OCI-LY7 (cell line): ENCODE measurements around the gene GLS. TPM values are rescaled to one million over a fixed set of nuclear protein-coding genes. Genes with fewer than 3 reads are reported as not detected.

ENCODE experiments used
- BruUV-seq: library from RNA; stranded (reverse); fragments of 400-500 nt; replicated peaks from 2 replicates; lab custom pipeline; 2021; lab: Mats Ljungman, UMichigan
- CTCF ChIA-PET: fragments of 300-600 bp; sonication (Branson Sonifier 250); formaldehyde crosslinking; loops from one replicate; lab custom pipeline; 2022; ENCODE audit warnings: antibody characterized with exemption; ENCODE audit not compliant: unreplicated experiment; lab: Charles Lee
- POLR2A ChIA-PET: fragments of 300-600 bp; sonication (Branson Sonifier 250); formaldehyde crosslinking; loops from one replicate; lab custom pipeline; 2022; ENCODE audit warnings: antibody characterized with exemption; lab: Charles Lee
- DNase-seq: peaks from one replicate; pipeline ENCODE4 v3.0.0-alpha.2; 2015; ENCODE audit warnings: low spot score
- H2AFZ ChIP-seq: fragments of 200-600 bp; sonication (generic), shearing (Covaris generic); 2 replicates; pipeline ENCODE4 v1.6.1; 2014; ENCODE audit warnings: mild to moderate bottlenecking, antibody characterized with exemption, low read length, moderate library complexity
- H3K27ac ChIP-seq: fragments of 200-600 bp; sonication (generic); 2 replicates; pipeline ENCODE4 v1.5.1; 2014; ENCODE audit warnings: mixed run types, low read depth, mild to moderate bottlenecking, moderate library complexity, low read length, inconsistent platforms; ENCODE audit not compliant: poor library complexity, severe bottlenecking
- H3K36me3 ChIP-seq: fragments of 200-600 bp; sonication (generic); 2 replicates; pipeline ENCODE4 v1.6.1; 2014; ENCODE audit warnings: mild to moderate bottlenecking, antibody characterized with exemption, low read length, moderate library complexity, mixed read lengths; ENCODE audit not compliant: insufficient read depth
- H3K4me1 ChIP-seq: fragments of 200-600 bp; sonication (generic); 2 replicates; pipeline ENCODE4 v1.5.1; 2014; ENCODE audit warnings: mild to moderate bottlenecking, low read length; ENCODE audit not compliant: insufficient read depth, poor library complexity, severe bottlenecking
- H3K4me2 ChIP-seq: fragments of 200-600 bp; sonication (generic); 2 replicates; pipeline ENCODE4 v1.6.1; 2014; ENCODE audit warnings: mild to moderate bottlenecking, low read length
- H3K4me3 ChIP-seq: fragments of 200-600 bp; sonication (generic); 2 replicates; pipeline ENCODE4 v1.5.1; 2014; ENCODE audit warnings: mild to moderate bottlenecking, low read depth, low read length; ENCODE audit not compliant: poor library complexity, severe bottlenecking
- H3K79me2 ChIP-seq: fragments of 200-600 bp; sonication (generic); 2 replicates; pipeline ENCODE4 v1.6.1; 2016; ENCODE audit warnings: low read depth, mild to moderate bottlenecking, low read length, moderate library complexity, mixed read lengths; ENCODE audit not compliant: insufficient read depth
- H3K9me2 ChIP-seq: fragments of 200-600 bp; sonication (generic); 2 replicates; pipeline ENCODE4 v1.6.1; 2016; ENCODE audit warnings: mild to moderate bottlenecking, low read length, mixed read lengths; ENCODE audit not compliant: insufficient read depth
- H3K9me3 ChIP-seq: fragments of 200-600 bp; sonication (generic); 2 replicates; pipeline ENCODE4 v1.6.1; 2014; ENCODE audit warnings: mild to moderate bottlenecking, mixed run types, low read length, mixed read lengths
- H4K20me1 ChIP-seq: fragments of 200-600 bp; sonication (generic); 2 replicates; pipeline ENCODE4 v1.6.1; 2014; ENCODE audit warnings: mild to moderate bottlenecking, antibody characterized with exemption, low read length, moderate library complexity, mixed read lengths; ENCODE audit not compliant: insufficient read depth
- CTCF ChIP-seq: fragments of 200-600 bp; sonication (generic); conservative IDR thresholded peaks from 2 replicates; pipeline ENCODE4 v1.5.1; 2014; ENCODE audit warnings: mild to moderate bottlenecking, antibody characterized with exemption, low read length, moderate library complexity, mixed read lengths
- EZH2phosphoT487 ChIP-seq: fragments of 200-600 bp; sonication (generic); IDR thresholded peaks from 2 replicates; pipeline ENCODE4 v1.6.1; 2018; ENCODE audit warnings: low read depth, borderline replicate concordance, mild to moderate bottlenecking, mixed run types, antibody characterized with exemption, low read length, moderate library complexity, mixed read lengths
- intact Hi-C: fragments of 100-400 bp; cut with micrococcal nuclease; formaldehyde crosslinking; loops from one replicate; pipeline ENCODE4 v1.10.0; 2022; ENCODE audit not compliant: unreplicated experiment
- total RNA-seq, 2 experiments: library from RNA; depleted of rRNA in 1 of 2; stranded (reverse); fragments of >200 nt in 1 of 2; shearing (Covaris generic) in 1 of 2; gene quantifications; 2 replicates each; pipeline ENCODE4 v1.2.3, GENCODE V29; 2014 to 2022

GLS gene
- total RNA-seq, 2 experiments from 2014 or later = 102 to 103 TPM

DNA sequence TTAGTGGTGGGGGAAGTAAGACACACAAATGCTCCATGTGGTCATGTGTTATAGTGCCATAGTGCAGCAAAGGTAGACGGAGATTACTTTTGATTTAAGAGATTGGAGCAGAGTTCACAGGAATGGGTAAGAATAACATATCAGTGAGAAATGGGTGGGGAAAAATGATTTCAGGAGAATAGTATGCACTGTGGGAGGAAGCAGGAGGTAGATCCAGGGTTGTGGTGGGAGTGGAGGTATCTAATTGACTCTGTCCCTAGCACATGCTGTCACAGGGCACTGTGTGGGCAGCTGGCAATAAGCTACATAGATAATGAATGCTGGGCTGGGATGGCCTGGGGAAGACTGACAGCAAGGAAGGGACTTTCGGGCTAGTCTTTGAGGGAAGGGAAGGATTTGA lies 68.0 kb downstream of the GLS start:
- ChIA-PET POLR2A (interaction anchor here (1.6 kb wide), 1 partner anchor 10 kb away, joined by 4 read pairs; no protein-coding TSS in a partner anchor), CTCF (no interaction called here)
- BruUV-seq = no TSS peak
- no peak overlapping the region for H2AFZ ChIP-seq
- no peaks in the 10 kb centered on the region for H3K9me3 ChIP-seq
- intact Hi-C loops = no loop called here
- no peaks in the 10 kb centered on the region for H3K79me2 ChIP-seq
- no peak for TF ChIP-seq CTCF
- no peak for TF ChIP-seq EZH2phosphoT487
- H3K4me3 ChIP-seq = no peak overlapping the region
- no peaks in the 10 kb centered on the region for H3K36me3 ChIP-seq
- no peaks in the 10 kb centered on the region for H4K20me1 ChIP-seq
- no peaks in the 10 kb centered on the region for H3K4me1 ChIP-seq
- H3K9me2 ChIP-seq = no peaks in the 10 kb centered on the region
- no peak overlapping the region for H3K4me2 ChIP-seq
- no peak for DNase-seq
- no peak overlapping the region for H3K27ac ChIP-seq

GRCh38 chr2:190950566-190950991 lies 70.0 kb downstream of the GLS start:
- intact Hi-C loops = no loop called here
- H3K27ac ChIP-seq = no peak overlapping the region
- H3K79me2 ChIP-seq = no peaks in the 10 kb centered on the region
- no TSS peak for BruUV-seq
- H2AFZ ChIP-seq = no peak overlapping the region
- no peaks in the 10 kb centered on the region for H4K20me1 ChIP-seq
- no peak for DNase-seq
- H3K4me1 ChIP-seq = no peaks in the 10 kb centered on the region
- no peak overlapping the region for H3K4me3 ChIP-seq
- CTCF ChIA-PET = no interaction called here
- TF ChIP-seq CTCF = no peak
- TF ChIP-seq EZH2phosphoT487 = no peak
- no peaks in the 10 kb centered on the region for H3K9me3 ChIP-seq
- H3K9me2 ChIP-seq = no peaks in the 10 kb centered on the region
- no peaks in the 10 kb centered on the region for H3K36me3 ChIP-seq
- POLR2A ChIA-PET = interaction anchor here (1.4 kb wide), 1 partner anchor 18 kb away, joined by 5 read pairs; no protein-coding TSS in a partner anchor
- no peak overlapping the region for H3K4me2 ChIP-seq

DNA sequence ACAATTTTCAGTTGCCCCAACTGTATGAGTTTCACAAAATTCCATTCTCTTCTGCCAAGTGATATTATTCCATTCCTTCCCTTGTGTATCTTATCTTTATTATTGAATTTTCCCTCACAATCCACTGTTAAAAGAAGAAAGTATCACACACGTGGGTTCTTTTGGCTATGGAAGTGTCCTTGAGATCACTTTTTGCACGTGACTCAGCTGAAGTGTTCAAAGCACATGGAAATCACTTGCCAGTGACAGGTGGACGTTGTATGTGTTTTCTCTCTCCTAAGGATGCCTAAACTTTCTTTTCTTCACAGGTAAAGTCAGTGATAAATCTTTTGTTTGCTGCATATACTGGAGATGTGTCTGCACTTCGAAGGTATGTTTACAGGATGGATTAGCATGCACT lies 72.6 kb downstream of the GLS start:
- POLR2A ChIA-PET = no interaction called here

More for the DNA sequence above, 72.6 kb downstream of the GLS start:
- H4K20me1 ChIP-seq = no peaks in the 10 kb centered on the region
- no TSS peak for BruUV-seq
- CTCF ChIA-PET = no interaction called here
- no peaks in the 10 kb centered on the region for H3K9me3 ChIP-seq
- no peaks in the 10 kb centered on the region for H3K4me1 ChIP-seq
- H3K27ac ChIP-seq = no peak overlapping the region
- no peak overlapping the region for H3K4me2 ChIP-seq
- no peaks in the 10 kb centered on the region for H3K9me2 ChIP-seq
- intact Hi-C loops = no loop called here
- no peak overlapping the region for H3K4me3 ChIP-seq
- no peak for TF ChIP-seq CTCF
- no peak for TF ChIP-seq EZH2phosphoT487
- H3K36me3 ChIP-seq = no peaks in the 10 kb centered on the region
- no peak for DNase-seq
- H3K79me2 ChIP-seq = no peaks in the 10 kb centered on the region
- no peak overlapping the region for H2AFZ ChIP-seq
